Adrenal gland (tissue), 5 donors: ENCODE measurements around the gene TP53TG3D.
"Not testable (repeated sequence)": the region's sequence is repeated elsewhere in the genome, so short reads cannot be mapped to it uniquely, and the experiment has no call there.

ENCODE experiments used
- CTCF ChIP-seq, 6 experiments: fragments of 450-650 bp in 4 of 6; fragments of 200-600 bp in 2 of 6; sonication (generic) in 1 of 6; IDR thresholded peaks; 1 replicate in 5 of 6; 2 replicates in 1 of 6; pipeline versions ENCODE4 v1.5.1 to v1.8.0; 2016 to 2021; ENCODE audit warnings: antibody characterized with exemption in 6 of 6, mild to moderate bottlenecking in 2 of 6, moderate library complexity in 1 of 6
- POLR2A ChIP-seq, 2 donors: fragments of 450-650 bp; IDR thresholded peaks; one replicate each; pipeline ENCODE4 v1.6.1; 2017; ENCODE audit warnings: antibody characterized with exemption in 2 of 2, mild to moderate bottlenecking in 2 of 2, moderate library complexity in 1 of 2
- donor health status: DM: no; HTN: no; CAD: no.

GRCh38 chr16:32283024-32283423, 29.9 kb downstream of the TP53TG3D start:
- TF ChIP-seq CTCF, POLR2A (IDR thresholded peaks at IDR 0.05): not testable (repeated sequence)
